Jurkat, Clone E6-1 (cell line): ENCODE data around the gene YTHDF1. TPM values are rescaled to one million over a fixed set of nuclear protein-coding genes. Genes with fewer than 3 reads are reported as not detected.

Source experiments
- DNase-seq: peaks from one replicate; pipeline ENCODE4 v3.0.0-alpha.2; 2011; ENCODE audit warnings: low read depth, low spot score
- H3K4me3 ChIP-seq: 2 replicates; pipeline ENCODE4 v1.5.1; 2011; ENCODE audit warnings: mild to moderate bottlenecking, low read length, control low read depth, moderate library complexity
- polyA plus RNA-seq: library from polyadenylated mRNA; unstranded; fragments of >200 nt; gene quantifications from one replicate; pipeline ENCODE4 v1.2.1, GENCODE V29; 2012; ENCODE audit warnings: missing spikeins; ENCODE audit not compliant: insufficient read length, insufficient read depth

YTHDF1 gene
- polyA plus RNA-seq = 24.9 TPM

- peak within 1 kb of the TSS; percentile 84 for H3K4me3 ChIP-seq
- peak; percentile 89 for DNase-seq
Measured at GRCh38 chr20:63216041-63216848, at the start of gene YTHDF1. YTHDF1 (minus strand) TSS chr20:63216131; CDS start chr20:63215892, 239 bp downstream.

- no peak overlapping the region for H3K4me3 ChIP-seq
- DNase-seq = no peak
Measured at GRCh38 chr20:63264519-63264918, 48.6 kb upstream of the YTHDF1 start.

GRCh38 chr20:63264000-63264399, 48.1 kb upstream of the YTHDF1 start:
- no peak overlapping the region for H3K4me3 ChIP-seq

GRCh38 chr20:63262836-63263235, 46.9 kb upstream of the YTHDF1 start:
- no peak overlapping the region for H3K4me3 ChIP-seq
- DNase-seq = no peak

More at GRCh38 chr20:63264000-63264399, 48.1 kb upstream of the YTHDF1 start:
- DNase-seq = no peak

GRCh38 chr20:63261795-63262528, 46.0 kb upstream of the YTHDF1 start:
- no peak overlapping the region for H3K4me3 ChIP-seq
- DNase-seq = no peak

- no peak overlapping the region for H3K4me3 ChIP-seq
- DNase-seq = no peak
Measured at GRCh38 chr20:63261060-63261794, 45.3 kb upstream of the YTHDF1 start.

GRCh38 chr20:63260521-63260920, 44.6 kb upstream of the YTHDF1 start:
- no peak for DNase-seq
- H3K4me3 ChIP-seq = no peak overlapping the region

GRCh38 chr20:63259734-63260460, 44.0 kb upstream of the YTHDF1 start:
- no peak overlapping the region for H3K4me3 ChIP-seq
- no peak for DNase-seq

GRCh38 chr20:63258781-63259180, 42.9 kb upstream of the YTHDF1 start:
- H3K4me3 ChIP-seq = no peak overlapping the region

GRCh38 chr20:63257629-63258028, 41.7 kb upstream of the YTHDF1 start:
- no peak overlapping the region for H3K4me3 ChIP-seq
- DNase-seq = no peak

More at GRCh38 chr20:63258781-63259180, 42.9 kb upstream of the YTHDF1 start:
- DNase-seq = no peak

GRCh38 chr20:63256954-63257353, 41.0 kb upstream of the YTHDF1 start:
- H3K4me3 ChIP-seq = no peak overlapping the region
- DNase-seq = no peak

GRCh38 chr20:63255931-63256704, 40.2 kb upstream of the YTHDF1 start:
- no peak overlapping the region for H3K4me3 ChIP-seq
- DNase-seq = no peak

GRCh38 chr20:63254606-63255384, 38.9 kb upstream of the YTHDF1 start:
- DNase-seq = no peak
- H3K4me3 ChIP-seq = no peak overlapping the region

- H3K4me3 ChIP-seq = no peak within 1 kb of the TSS
- DNase-seq = no peak
Measured at GRCh38 chr20:63254232-63254605, 38.3 kb upstream of the YTHDF1 start, which contains the start of gene NKAIN4. NKAIN4 (minus strand) TSS chr20:63254463; CDS start chr20:63254450, 13 bp downstream.

GRCh38 chr20:63253438-63254231, 37.7 kb upstream of the YTHDF1 start:
- H3K4me3 ChIP-seq = no peak overlapping the region
- DNase-seq = no peak

- no peak overlapping the region for H3K4me3 ChIP-seq
Measured at GRCh38 chr20:63253065-63253437, 37.1 kb upstream of the YTHDF1 start.

GRCh38 chr20:63252284-63252711, 36.4 kb upstream of the YTHDF1 start:
- no peak overlapping the region for H3K4me3 ChIP-seq
- DNase-seq = no peak

More at GRCh38 chr20:63253065-63253437, 37.1 kb upstream of the YTHDF1 start:
- no peak for DNase-seq
